ENCODE measurements around the gene FCRL6.

DNA sequence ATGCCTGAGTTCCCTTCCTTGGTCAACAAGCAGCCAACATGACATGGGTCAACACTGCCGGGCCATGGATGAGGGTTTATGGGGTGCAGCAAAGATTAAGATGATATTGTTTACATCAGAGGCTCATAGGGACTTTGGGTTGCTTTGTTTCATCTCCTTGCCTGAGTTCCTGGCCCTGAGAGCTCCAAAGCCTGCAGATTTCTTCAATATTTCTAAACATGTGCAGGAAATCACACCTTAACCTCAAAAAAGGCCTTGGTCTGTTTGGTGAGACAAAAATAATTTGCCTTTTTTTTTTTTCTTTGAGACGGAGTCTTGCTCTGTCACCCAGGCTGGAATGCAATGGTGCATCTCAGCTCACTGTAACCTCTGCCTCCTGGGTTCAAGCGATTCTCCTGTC is 25.4 kb downstream of the FCRL6 start:
- TF ChIP-seq, protein P1, sequence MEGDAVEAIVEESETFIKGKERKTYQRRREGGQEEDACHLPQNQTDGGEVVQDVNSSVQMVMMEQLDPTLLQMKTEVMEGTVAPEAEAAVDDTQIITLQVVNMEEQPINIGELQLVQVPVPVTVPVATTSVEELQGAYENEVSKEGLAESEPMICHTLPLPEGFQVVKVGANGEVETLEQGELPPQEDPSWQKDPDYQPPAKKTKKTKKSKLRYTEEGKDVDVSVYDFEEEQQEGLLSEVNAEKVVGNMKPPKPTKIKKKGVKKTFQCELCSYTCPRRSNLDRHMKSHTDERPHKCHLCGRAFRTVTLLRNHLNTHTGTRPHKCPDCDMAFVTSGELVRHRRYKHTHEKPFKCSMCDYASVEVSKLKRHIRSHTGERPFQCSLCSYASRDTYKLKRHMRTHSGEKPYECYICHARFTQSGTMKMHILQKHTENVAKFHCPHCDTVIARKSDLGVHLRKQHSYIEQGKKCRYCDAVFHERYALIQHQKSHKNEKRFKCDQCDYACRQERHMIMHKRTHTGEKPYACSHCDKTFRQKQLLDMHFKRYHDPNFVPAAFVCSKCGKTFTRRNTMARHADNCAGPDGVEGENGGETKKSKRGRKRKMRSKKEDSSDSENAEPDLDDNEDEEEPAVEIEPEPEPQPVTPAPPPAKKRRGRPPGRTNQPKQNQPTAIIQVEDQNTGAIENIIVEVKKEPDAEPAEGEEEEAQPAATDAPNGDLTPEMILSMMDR (IDR thresholded peaks at IDR 0.05; ENCODE audit: insufficient read depth, low read length, poor library complexity, severe bottlenecking) = no peak
- TF ChIP-seq EZH2phosphoT487 (conservative IDR thresholded peaks at IDR 0.05; ENCODE audit: low read length) = no peak
